ENCODE data around the gene ARID4B.

Gene ARID4B

DNA sequence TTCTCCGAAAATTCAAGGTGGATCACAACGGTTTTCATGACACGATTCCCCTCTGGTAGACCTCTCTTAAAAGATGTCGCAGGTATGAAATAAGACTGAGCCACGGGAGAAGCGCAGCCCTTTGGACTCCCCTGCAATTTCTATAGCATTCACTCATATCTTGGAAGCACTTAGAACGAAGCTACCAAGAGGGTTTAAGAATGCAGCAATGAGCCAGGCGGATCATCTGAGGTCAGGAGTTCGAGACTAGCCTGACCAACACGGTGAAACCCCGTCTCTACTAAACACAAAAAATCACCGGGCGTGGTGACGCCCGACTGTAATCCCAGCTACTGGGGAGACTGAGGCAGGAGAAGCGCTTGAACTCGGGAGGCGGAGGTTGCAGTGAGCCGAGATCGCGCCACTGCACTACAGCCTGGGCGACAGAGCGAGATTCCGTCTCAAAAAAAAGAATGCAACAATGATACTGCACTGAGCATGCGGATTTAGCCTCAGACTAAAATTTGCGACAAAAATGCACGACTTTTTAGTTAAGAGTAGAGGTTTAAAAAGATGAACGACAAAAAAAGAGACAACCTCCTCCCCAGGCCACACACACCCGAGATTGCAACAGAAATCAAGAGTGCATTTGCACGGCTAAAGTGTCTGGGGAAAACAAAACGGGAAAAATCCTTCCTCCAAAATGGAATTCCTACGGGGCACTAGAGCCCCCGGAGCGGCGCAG lies 200.1 kb downstream of the ARID4B start:
- no peak for DNase-seq (ENCODE audit: low spot score)

- no peak for DNase-seq (ENCODE audit: low spot score)
These were observed 200.8 kb downstream of the ARID4B start for GRCh38 chr1:235127203-235127602.

DNA sequence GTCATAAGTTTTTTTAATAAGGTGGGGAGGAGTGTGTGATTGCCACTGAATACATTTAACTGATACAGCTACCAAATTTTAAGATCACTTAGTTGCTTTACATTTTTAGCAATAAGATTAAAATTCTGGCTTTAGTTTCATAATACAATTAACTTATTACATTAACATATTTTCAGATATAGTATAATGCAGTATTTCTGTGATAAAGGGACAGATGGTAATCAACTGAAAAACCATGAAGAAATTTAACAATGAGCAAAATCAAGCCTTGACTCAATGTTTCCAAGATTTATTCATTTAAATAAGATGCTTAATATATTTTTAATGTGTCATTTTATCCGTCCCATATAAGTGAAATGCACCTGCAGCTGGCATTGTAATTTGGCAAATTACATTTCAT lies 203.3 kb downstream of the ARID4B start:
- DNase-seq (ENCODE audit: low spot score) = no peak

DNA sequence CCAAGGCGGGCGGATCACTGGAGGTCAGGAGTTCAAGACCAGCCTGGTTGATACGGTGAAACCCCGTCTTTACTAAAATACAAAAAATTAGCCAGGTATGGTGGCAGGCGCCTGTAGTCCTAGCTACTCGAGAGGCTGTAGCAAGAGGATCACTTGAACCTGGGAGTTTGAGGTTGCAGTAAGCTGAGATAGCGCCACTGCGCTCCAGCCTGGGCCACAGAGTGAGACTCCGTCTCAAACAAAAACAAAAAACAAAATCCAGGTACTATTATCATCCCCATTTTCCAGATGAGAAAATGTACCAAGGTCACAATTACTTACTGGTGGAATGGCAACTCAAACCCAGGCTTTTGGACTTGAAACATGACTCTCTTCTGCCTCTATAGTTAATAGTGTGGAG lies 203.9 kb downstream of the ARID4B start:
- no peak for DNase-seq (ENCODE audit: low spot score)

GRCh38 chr1:235122348-235122747 lies 205.6 kb downstream of the ARID4B start:
- DNase-seq (ENCODE audit: low spot score) = no peak
